ENCODE data around the gene HS3ST2. TPM values are rescaled to one million over a fixed set of nuclear protein-coding genes. Genes with fewer than 3 reads are reported as not detected.
"Not testable (repeated sequence)": the region's sequence is repeated elsewhere in the genome, so short reads cannot be mapped to it uniquely, and the experiment has no call there.

The HS3ST2 gene
- polyA plus RNA-seq, 1 experiment: not detected

GRCh38 chr16:22810226-22810625, 3.7 kb upstream of the HS3ST2 start:
- DNase-seq (ENCODE audit: low read depth, low spot score): no peak
- H3K27me3 ChIP-seq (ENCODE audit: control insufficient read depth, insufficient read depth, low read length): peaks cover 4% of the 10 kb centered on the region
- H3K27ac ChIP-seq (ENCODE audit: low read depth, low read length): no peak overlapping the region
- H3K9me3 ChIP-seq (ENCODE audit: control insufficient read depth, insufficient read depth, low read length): peaks cover 8% of the 10 kb centered on the region; the same call in 1 of the 2 replicates
- POLR2A ChIA-PET: no interaction called here
- CTCF ChIA-PET: no interaction called here
- no peak for TF ChIP-seq CTCF (IDR thresholded peaks at IDR 0.05; ENCODE audit: low read depth, low read length)
- H3K4me3 ChIP-seq (ENCODE audit: low read depth, low read length): no peak overlapping the region

- POLR2A ChIA-PET: no interaction called here
- Histone ChIP-seq H3K27me3 (ENCODE audit: control insufficient read depth, insufficient read depth, low read length) (peaks cover 7% of the 10 kb centered on the region), H3K4me3 (ENCODE audit: low read depth, low read length) (no peak overlapping the region), H3K27ac (ENCODE audit: low read depth, low read length) (no peak overlapping the region), H3K9me3 (ENCODE audit: control insufficient read depth, insufficient read depth, low read length) (peaks cover 8% of the 10 kb centered on the region; the same call in 1 of the 2 replicates)
- DNase-seq (ENCODE audit: low read depth, low spot score): no peak
- TF ChIP-seq CTCF (IDR thresholded peaks at IDR 0.05; ENCODE audit: low read depth, low read length): peak; percentile 62
- CTCF ChIA-PET: no interaction called here
Observed at GRCh38 chr16:22813223-22813947, 577 bp upstream of the HS3ST2 start.

GRCh38 chr16:22814711-22815105, 746 bp downstream of the HS3ST2 start:
- POLR2A ChIA-PET: no interaction called here
- TF ChIP-seq CTCF (IDR thresholded peaks at IDR 0.05; ENCODE audit: low read depth, low read length): no peak

GRCh38 chr16:22815863-22816262, 1.9 kb downstream of the HS3ST2 start:
- H3K27ac ChIP-seq (ENCODE audit: low read depth, low read length): no peak overlapping the region
- ChIA-PET CTCF (no interaction called here), POLR2A (no interaction called here)
- TF ChIP-seq CTCF (IDR thresholded peaks at IDR 0.05; ENCODE audit: low read depth, low read length): no peak
- peaks cover 7% of the 10 kb centered on the region for H3K27me3 ChIP-seq (ENCODE audit: control insufficient read depth, insufficient read depth, low read length)
- peaks cover 8% of the 10 kb centered on the region; the same call in 1 of the 2 replicates for H3K9me3 ChIP-seq (ENCODE audit: control insufficient read depth, insufficient read depth, low read length)
- no peak overlapping the region for H3K4me3 ChIP-seq (ENCODE audit: low read depth, low read length)
- DNase-seq (ENCODE audit: low read depth, low spot score): no peak

More at GRCh38 chr16:22814711-22815105, 746 bp downstream of the HS3ST2 start:
- Histone ChIP-seq H3K4me3 (ENCODE audit: low read depth, low read length) (no peak overlapping the region), H3K9me3 (ENCODE audit: control insufficient read depth, insufficient read depth, low read length) (peaks cover 8% of the 10 kb centered on the region; the same call in 1 of the 2 replicates), H3K27me3 (ENCODE audit: control insufficient read depth, insufficient read depth, low read length) (peaks cover 7% of the 10 kb centered on the region), H3K27ac (ENCODE audit: low read depth, low read length) (no peak overlapping the region)
- DNase-seq (ENCODE audit: low read depth, low spot score): no peak
- CTCF ChIA-PET: no interaction called here

- no peak overlapping the region for H3K4me3 ChIP-seq (ENCODE audit: low read depth, low read length)
- peaks cover 7% of the 10 kb centered on the region for H3K27me3 ChIP-seq (ENCODE audit: control insufficient read depth, insufficient read depth, low read length)
- no peak for DNase-seq (ENCODE audit: low read depth, low spot score)
- H3K27ac ChIP-seq (ENCODE audit: low read depth, low read length): no peak overlapping the region
- H3K9me3 ChIP-seq (ENCODE audit: control insufficient read depth, insufficient read depth, low read length): peaks cover 8% of the 10 kb centered on the region; the same call in 1 of the 2 replicates
- POLR2A ChIA-PET: no interaction called here
- CTCF ChIA-PET: no interaction called here
- TF ChIP-seq CTCF (IDR thresholded peaks at IDR 0.05; ENCODE audit: low read depth, low read length): no peak
Observed at GRCh38 chr16:22816475-22816874, 2.5 kb downstream of the HS3ST2 start.

GRCh38 chr16:22818736-22819135, 4.8 kb downstream of the HS3ST2 start:
- H3K27ac ChIP-seq (ENCODE audit: low read depth, low read length); DNase-seq (ENCODE audit: low read depth, low spot score); H3K27me3 ChIP-seq (ENCODE audit: control insufficient read depth, insufficient read depth, low read length); POLR2A ChIA-PET; H3K9me3 ChIP-seq (ENCODE audit: control insufficient read depth, insufficient read depth, low read length); CTCF ChIA-PET; H3K4me3 ChIP-seq (ENCODE audit: low read depth, low read length): not testable (repeated sequence)

Measured in AG04450 (cell line).